HEK293T (cell line): ENCODE results near the gene RTN1.

Experiments used
- CTCF ChIA-PET: fragments of 350-600 bp; formaldehyde crosslinking; extraction: SDS; loops from one replicate; lab custom pipeline; 2021; ENCODE audit warnings: antibody characterized with exemption, inconsistent platforms; lab: Yijun Ruan, JAX
- POLR2A ChIA-PET: fragments of 350-600 bp; formaldehyde crosslinking; extraction: SDS; loops from one replicate; lab custom pipeline; 2020; ENCODE audit warnings: antibody characterized with exemption, inconsistent platforms; lab: Yijun Ruan, JAX
- DNase-seq: peaks from one replicate; pipeline ENCODE4 v3.0.0; 2012; ENCODE audit warnings: mixed read lengths; ENCODE audit errors: extremely low spot score
- ARNT ChIP-seq: fragments of 450-650 bp; IDR thresholded peaks from 2 replicates; pipeline ENCODE4 v1.6.1; 2017; ENCODE audit warnings: mild to moderate bottlenecking
- BHLHE40 ChIP-seq: fragments of 450-650 bp; IDR thresholded peaks from 2 replicates; pipeline ENCODE4 v1.6.1; 2016; ENCODE audit warnings: mild to moderate bottlenecking, moderate library complexity, borderline replicate concordance
- CTBP1 ChIP-seq: fragments of 450-650 bp; IDR thresholded peaks from 2 replicates; pipeline ENCODE4 v1.6.1; 2016; ENCODE audit warnings: borderline replicate concordance
- ELF4 ChIP-seq: fragments of 450-650 bp; IDR thresholded peaks from 2 replicates; pipeline ENCODE4 v1.6.1; 2017; ENCODE audit warnings: antibody characterized with exemption
- FOXA1 ChIP-seq: fragments of 450-650 bp; IDR thresholded peaks from 2 replicates; pipeline ENCODE4 v1.6.1; 2016; ENCODE audit warnings: mild to moderate bottlenecking
- FOXK2 ChIP-seq: fragments of 450-650 bp; IDR thresholded peaks from 2 replicates; pipeline ENCODE4 v1.6.1; 2016; ENCODE audit warnings: mild to moderate bottlenecking
- FOXM1 ChIP-seq: fragments of 450-650 bp; IDR thresholded peaks from 2 replicates; pipeline ENCODE4 v1.6.1; 2017; ENCODE audit warnings: mild to moderate bottlenecking, borderline replicate concordance
- HDGF ChIP-seq: fragments of 450-650 bp; IDR thresholded peaks from 2 replicates; pipeline ENCODE4 v1.6.1; 2017; ENCODE audit warnings: antibody characterized with exemption, borderline replicate concordance
- L3MBTL2 ChIP-seq: fragments of 450-650 bp; conservative IDR thresholded peaks from 2 replicates; pipeline ENCODE4 v1.6.1; 2016; ENCODE audit warnings: mild to moderate bottlenecking
- LEF1 ChIP-seq: fragments of 450-650 bp; IDR thresholded peaks from 2 replicates; pipeline ENCODE4 v1.6.1; 2017; ENCODE audit warnings: mild to moderate bottlenecking, borderline replicate concordance
- NFRKB ChIP-seq: fragments of 450-650 bp; IDR thresholded peaks from 2 replicates; pipeline ENCODE4 v1.6.1; 2016; ENCODE audit warnings: mild to moderate bottlenecking, moderate library complexity
- PKNOX1 ChIP-seq: fragments of 450-650 bp; IDR thresholded peaks from 2 replicates; pipeline ENCODE4 v1.6.1; 2016
- SP1 ChIP-seq: fragments of 450-650 bp; IDR thresholded peaks from 2 replicates; pipeline ENCODE4 v1.6.1; 2017
- SUZ12 ChIP-seq: fragments of 450-650 bp; IDR thresholded peaks from 2 replicates; pipeline ENCODE4 v1.6.1; 2016; ENCODE audit warnings: mild to moderate bottlenecking
- TARDBP ChIP-seq: fragments of 450-650 bp; IDR thresholded peaks from 2 replicates; pipeline ENCODE4 v1.6.1; 2016
- ZNF384 ChIP-seq: fragments of 450-650 bp; IDR thresholded peaks from 2 replicates; pipeline ENCODE4 v1.6.1; 2016

Gene RTN1

GRCh38 chr14:59638885-59639284, 231.7 kb downstream of the RTN1 start:
- TF ChIP-seq BHLHE40 (no peak), NFRKB (no peak), SUZ12 (no peak), CTBP1 (no peak), ARNT (no peak), TARDBP (no peak), ZNF384 (no peak), SP1 (no peak), FOXM1 (no peak), FOXA1 (no peak), HDGF (no peak), ELF4 (no peak), LEF1 (no peak), L3MBTL2 (no peak)
- DNase-seq: no peak
- POLR2A ChIA-PET: interaction anchor here (1.0 kb wide), 1 partner anchor 609 kb away, joined by 3 read pairs; no protein-coding TSS in a partner anchor
- CTCF ChIA-PET: no interaction called here

- DNase-seq: no peak
- TF ChIP-seq L3MBTL2 (no peak), PKNOX1 (no peak), ZNF384 (no peak), SUZ12 (no peak), ELF4 (no peak), SP1 (no peak), BHLHE40 (no peak), TARDBP (no peak), LEF1 (no peak), ARNT (no peak), CTBP1 (no peak), FOXA1 (no peak)
- POLR2A ChIA-PET: no interaction called here
- CTCF ChIA-PET: no interaction called here
These were observed 236.0 kb downstream of the RTN1 start for GRCh38 chr14:59634617-59635016.

DNA sequence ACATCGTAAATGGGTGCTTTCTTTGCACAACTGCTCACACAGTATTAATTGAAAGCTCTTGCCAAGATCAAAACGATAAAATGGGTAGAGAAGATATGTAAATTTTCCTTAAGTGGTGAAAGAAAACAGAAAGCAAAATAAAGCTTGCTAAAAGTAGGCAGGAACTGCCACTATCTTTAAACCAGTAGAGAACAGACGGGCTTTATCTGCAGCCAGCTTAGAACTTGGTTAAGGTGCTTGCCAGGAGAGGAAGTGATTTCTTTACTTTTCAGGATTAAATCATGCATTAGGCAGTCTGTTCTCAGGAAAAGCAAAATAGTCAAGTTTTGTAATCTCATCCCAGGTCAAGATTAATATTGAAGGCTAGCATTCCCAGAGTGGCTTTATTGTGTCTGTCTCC, 237.1 kb downstream of the RTN1 start:
- CTCF ChIA-PET: interaction anchor here (0.9 to 2.2 kb wide), 6 partner anchors 12 to 286 kb away, joined by 3 to 25 read pairs (median 4); partner anchors contain the start of gene LRRC9
- POLR2A ChIA-PET: no interaction called here
- no peak for DNase-seq
- no peak for TF ChIP-seq BHLHE40
- TF ChIP-seq SP1: no peak
- TF ChIP-seq ARNT: no peak
- no peak for TF ChIP-seq L3MBTL2
- no peak for TF ChIP-seq FOXK2
- no peak for TF ChIP-seq FOXA1
- no peak for TF ChIP-seq CTBP1
- no peak for TF ChIP-seq NFRKB
- TF ChIP-seq ELF4: no peak
- TF ChIP-seq FOXM1: no peak

DNA sequence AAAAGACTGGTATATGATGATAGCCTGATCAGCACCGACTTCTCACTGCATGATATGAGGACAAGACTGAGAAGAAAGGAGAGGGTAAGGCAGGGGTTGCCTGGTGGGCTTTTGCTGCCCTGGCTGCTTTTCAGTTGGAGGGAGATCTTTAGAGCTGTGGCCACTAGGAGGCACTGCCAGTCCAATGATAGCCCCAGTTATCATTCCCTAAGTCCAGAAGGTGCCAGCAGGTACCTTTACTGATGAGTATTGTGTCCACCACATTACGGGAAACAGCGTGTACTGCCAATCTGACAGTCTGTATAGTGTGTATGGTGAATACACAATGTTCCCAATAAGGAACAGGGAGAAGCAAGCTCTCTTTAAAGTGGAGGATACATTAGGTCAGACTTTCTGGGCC, 238.2 kb downstream of the RTN1 start:
- DNase-seq: peak; percentile 63
- POLR2A ChIA-PET: interaction anchor here (1.1 kb wide), 1 partner anchor 79 kb away, joined by 3 read pairs; no protein-coding TSS in a partner anchor
- TF ChIP-seq ARNT (no peak), HDGF (no peak), LEF1 (no peak), PKNOX1 (no peak), CTBP1 (no peak), NFRKB (no peak)
- CTCF ChIA-PET: interaction anchor here (0.6 to 2.2 kb wide), 8 partner anchors 11 to 728 kb away, joined by 3 to 25 read pairs (median 4); no protein-coding TSS in a partner anchor

GRCh38 chr14:59631237-59631636, 239.3 kb downstream of the RTN1 start:
- CTCF ChIA-PET: no interaction called here
- TF ChIP-seq FOXK2 (no peak), FOXM1 (no peak), BHLHE40 (no peak), SUZ12 (no peak), L3MBTL2 (no peak), SP1 (no peak), LEF1 (no peak), ZNF384 (no peak), PKNOX1 (no peak), HDGF (no peak), ELF4 (no peak), NFRKB (no peak), CTBP1 (no peak), ARNT (no peak)
- DNase-seq: peak; percentile 48
- POLR2A ChIA-PET: no interaction called here

GRCh38 chr14:59630288-59630963, 240.2 kb downstream of the RTN1 start:
- ChIA-PET POLR2A (interaction anchor here (0.7 kb wide), 1 partner anchor 80 kb away, joined by 3 read pairs; no protein-coding TSS in a partner anchor), CTCF (interaction anchor here (3.3 kb wide), 1 partner anchor 268 kb away, joined by 7 read pairs; no protein-coding TSS in a partner anchor)
- peak; percentile 71 for DNase-seq
- TF ChIP-seq L3MBTL2: peak; percentile 74; the same call in 1 of the 2 replicates
- TF ChIP-seq ZNF384: no peak
